ENCODE data around the gene ACOT13. TPM values are rescaled to one million over a fixed set of nuclear protein-coding genes. Genes with fewer than 3 reads are reported as not detected.
A peak's percentile ranks its signal among the peaks of the same experiment; 100 is the strongest.
"Not testable (repeated sequence)": the region's sequence is repeated elsewhere in the genome, so short reads cannot be mapped to it uniquely, and the experiment has no call there.

The ACOT13 gene
- total and polyA plus RNA-seq, 5 donors from 2014 or later: 2.9 to 26.7 (median 15.1) TPM

DNA sequence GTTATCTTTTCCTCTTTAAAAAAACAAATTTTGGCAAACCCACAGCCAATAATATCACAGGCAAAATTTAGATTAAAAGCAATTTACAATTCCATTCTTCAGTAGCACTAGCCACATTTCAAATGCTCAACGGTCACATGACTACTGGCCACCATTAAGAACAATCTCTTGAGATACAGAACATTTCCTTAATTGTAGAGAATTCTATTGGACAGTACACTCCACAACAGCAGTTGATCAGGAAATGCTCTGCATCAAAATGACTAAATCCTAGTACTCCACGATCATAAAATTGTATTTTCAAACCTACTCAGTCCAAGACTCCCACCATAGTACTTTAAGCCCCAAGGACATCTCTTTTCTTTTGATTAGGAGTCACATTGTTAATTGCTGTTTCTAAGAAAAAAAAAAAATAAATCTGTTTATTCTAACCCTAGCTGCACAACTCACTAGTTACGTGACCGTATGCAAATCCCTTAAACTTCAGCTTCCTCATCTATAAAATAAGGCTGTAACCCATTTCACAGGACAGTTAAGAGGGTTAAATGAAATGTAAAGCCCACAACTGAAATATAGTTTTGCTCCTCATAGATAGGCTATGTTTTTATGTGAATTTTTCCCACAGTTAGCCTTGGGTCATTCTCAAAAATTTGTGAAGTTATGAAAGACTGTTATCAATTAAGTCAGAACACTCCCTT, 42.3 kb downstream of the ACOT13 start:
- ATAC-seq (ENCODE audit: low read depth in 2 of 2) (no peak), DNase-seq (no peak)
- Mint-ChIP-seq H3K27ac (no peak overlapping the region), H3K36me3 (peaks cover 53% of the 10 kb centered on the region), H3K4me1 (peaks cover 31 to 60% (median 44%) of the 10 kb centered on the region in 4 donors), H3K27me3 (no peaks in the 10 kb centered on the region), H3K4me3 (no peak overlapping the region), H3K9me3 (no peaks in the 10 kb centered on the region)
- Histone ChIP-seq H3K4me1 (ENCODE audit: control insufficient read depth, insufficient read depth, low read length, poor library complexity, severe bottlenecking) (peaks cover 32% of the 10 kb centered on the region), H3K27me3 (ENCODE audit: control insufficient read depth, insufficient read depth, low read length) (no peaks in the 10 kb centered on the region), H3K36me3 (ENCODE audit: control insufficient read depth, insufficient read depth, low read length) (peaks cover 99% of the 10 kb centered on the region), H3K27ac (ENCODE audit: insufficient read depth, low read length, poor library complexity, severe bottlenecking) (no peak overlapping the region), H3K4me3 (ENCODE audit: low read depth, low read length) (no peak overlapping the region), H3K9me3 (ENCODE audit: control insufficient read depth in 2 of 2, low read length in 2 of 2) (no peaks in the 10 kb centered on the region)

DNA sequence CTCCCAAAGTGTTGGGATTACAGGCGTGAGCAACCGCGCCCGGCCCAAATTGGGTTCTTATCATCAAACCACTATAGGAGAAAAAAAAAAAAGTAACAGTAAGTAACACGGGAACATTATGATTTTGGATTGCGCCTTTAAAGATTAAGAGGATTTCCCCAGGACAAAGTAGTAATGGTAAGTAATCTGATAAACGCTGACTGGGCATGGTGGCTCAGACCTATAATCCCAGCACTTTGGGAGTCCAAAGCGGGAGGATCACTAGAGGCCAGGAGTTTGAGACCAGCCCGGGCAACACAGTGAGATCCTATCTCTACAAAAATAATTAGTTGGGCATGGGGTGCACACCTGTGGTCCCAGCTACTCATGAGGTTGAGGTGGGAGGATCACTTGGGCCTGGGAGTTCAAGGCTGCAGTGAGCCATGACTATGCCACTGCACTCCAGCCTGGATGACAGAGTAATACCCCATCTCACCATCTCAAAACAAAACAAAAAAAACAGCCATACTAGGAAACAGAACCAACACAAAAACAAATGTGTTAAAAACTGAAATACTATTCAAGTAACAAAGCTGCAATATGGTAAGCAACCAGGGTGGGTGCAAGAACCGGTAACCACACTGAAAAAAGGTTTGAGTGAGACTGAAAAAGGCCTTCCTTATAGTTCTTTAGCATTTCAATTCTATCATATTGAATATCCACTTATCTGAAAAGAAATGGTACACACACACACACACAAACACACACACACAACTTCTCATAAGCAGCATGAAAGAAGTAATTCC, 43.8 kb downstream of the ACOT13 start:
- H3K36me3 ChIP-seq (ENCODE audit: control insufficient read depth, insufficient read depth, low read length): peaks cover 99% of the 10 kb centered on the region
- no peaks in the 10 kb centered on the region for H3K9me3 ChIP-seq (ENCODE audit: control insufficient read depth in 2 of 2, low read length in 2 of 2)
- no peaks in the 10 kb centered on the region for H3K27me3 ChIP-seq (ENCODE audit: control insufficient read depth, insufficient read depth, low read length)
- DNase-seq (no peak), ATAC-seq (ENCODE audit: low read depth in 2 of 2) (no peak)
- Mint-ChIP-seq H3K4me1 (peaks cover 30 to 65% (median 52%) of the 10 kb centered on the region in 4 donors), H3K9me3 (no peaks in the 10 kb centered on the region), H3K27me3 (no peaks in the 10 kb centered on the region), H3K36me3 (peaks cover 57% of the 10 kb centered on the region), H3K27ac (peak overlapping the region; percentile 59 to 89 (median 66)), H3K4me3 (peak overlapping the region in 3 of 4 donors; percentile 36 to 64 (median 59))
- H3K4me3 ChIP-seq (ENCODE audit: low read depth, low read length): peak overlapping the region; percentile 41
- peaks cover 46% of the 10 kb centered on the region for H3K4me1 ChIP-seq (ENCODE audit: control insufficient read depth, insufficient read depth, low read length, poor library complexity, severe bottlenecking)
- no peak overlapping the region for H3K27ac ChIP-seq (ENCODE audit: insufficient read depth, low read length, poor library complexity, severe bottlenecking)

DNA sequence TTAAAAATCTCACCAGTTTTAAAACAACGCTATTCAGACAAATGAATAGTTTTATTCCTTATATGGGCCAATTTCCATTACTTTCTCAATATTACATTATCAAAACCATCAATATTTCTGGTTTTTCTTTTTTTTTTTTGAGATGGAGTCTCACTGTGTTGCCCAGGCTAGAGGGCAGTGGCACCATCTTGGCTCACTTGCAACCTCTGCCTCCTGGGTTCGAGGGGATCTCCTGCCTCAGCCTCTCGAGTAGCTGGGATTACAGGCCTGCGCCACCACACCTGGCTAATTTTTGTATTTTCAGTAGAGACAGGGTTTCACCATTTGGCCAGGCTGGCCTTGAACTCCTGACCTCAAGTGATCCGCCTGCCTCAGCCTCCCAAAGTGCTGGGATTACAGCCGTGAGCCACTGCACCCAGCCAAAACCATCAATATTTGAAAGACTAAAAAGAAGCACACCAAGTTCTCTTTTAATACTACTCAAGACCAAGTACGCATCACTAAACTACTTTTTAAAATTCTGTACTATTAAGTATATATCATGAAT, 49.8 kb downstream of the ACOT13 start:
- Mint-ChIP-seq H3K36me3 (peaks cover 40% of the 10 kb centered on the region), H3K4me3 (peak overlapping the region; percentile 91 to 100 (median 95)), H3K4me1 (peaks cover 34 to 78% (median 62%) of the 10 kb centered on the region in 4 donors), H3K27ac (peak overlapping the region in 1 of 3 donors; percentile 98)
- H3K9me3 ChIP-seq (ENCODE audit: control insufficient read depth in 2 of 2, low read length in 2 of 2); H3K9me3 Mint-ChIP-seq; ATAC-seq (ENCODE audit: low read depth in 2 of 2); DNase-seq; H3K27me3 Mint-ChIP-seq; H3K27me3 ChIP-seq (ENCODE audit: control insufficient read depth, insufficient read depth, low read length): not testable (repeated sequence)
- peaks cover 48% of the 10 kb centered on the region for H3K36me3 ChIP-seq (ENCODE audit: control insufficient read depth, insufficient read depth, low read length)
- H3K27ac ChIP-seq (ENCODE audit: insufficient read depth, low read length, poor library complexity, severe bottlenecking): peak overlapping the region; percentile 100
- peak overlapping the region; percentile 96 for H3K4me3 ChIP-seq (ENCODE audit: low read depth, low read length)
- H3K4me1 ChIP-seq (ENCODE audit: control insufficient read depth, insufficient read depth, low read length, poor library complexity, severe bottlenecking): peaks cover 79% of the 10 kb centered on the region

DNA sequence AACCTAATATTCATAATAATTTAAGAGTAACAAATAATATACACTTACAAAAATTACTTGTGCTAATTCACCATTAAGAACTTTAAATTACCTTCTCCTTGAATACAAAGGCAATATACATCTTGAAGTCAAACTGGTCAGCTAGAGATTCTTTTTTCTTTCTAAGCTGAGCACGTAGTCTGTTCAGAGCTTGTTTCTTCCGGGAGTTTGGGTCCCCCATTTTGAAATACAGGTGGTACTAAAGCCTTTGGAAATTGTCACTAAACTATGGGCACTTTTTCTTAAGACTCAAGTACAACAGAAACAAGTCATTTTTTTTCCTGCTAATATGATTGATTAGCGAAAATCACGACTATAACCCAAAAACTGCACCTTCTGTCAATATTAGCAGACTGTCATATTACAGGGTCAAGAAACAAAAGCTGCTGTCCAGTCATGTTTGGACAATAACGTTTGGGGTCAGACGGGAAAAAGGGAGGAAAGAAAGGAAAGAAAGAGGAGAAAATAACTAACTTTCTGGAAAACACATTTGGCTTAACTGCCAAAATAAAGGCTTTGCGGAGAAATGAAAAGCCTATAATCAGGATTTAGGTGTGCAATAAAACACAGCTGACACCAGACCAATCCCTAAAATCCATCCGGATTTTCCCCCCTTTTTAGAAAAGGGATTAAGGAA, 51.7 kb downstream of the ACOT13 start:
- Mint-ChIP-seq H3K4me1 (peaks cover 26 to 65% (median 52%) of the 10 kb centered on the region in 4 donors), H3K36me3 (peaks cover 38% of the 10 kb centered on the region), H3K4me3 (peak overlapping the region; percentile 91 to 100 (median 95)), H3K27me3 (peaks cover 9% of the 10 kb centered on the region), H3K27ac (peak overlapping the region; percentile 92 to 100 (median 98)), H3K9me3 (peaks cover 0 to 1% (median 0%) of the 10 kb centered on the region in 7 donors)
- Histone ChIP-seq H3K4me1 (ENCODE audit: control insufficient read depth, insufficient read depth, low read length, poor library complexity, severe bottlenecking) (peaks cover 65% of the 10 kb centered on the region), H3K36me3 (ENCODE audit: control insufficient read depth, insufficient read depth, low read length) (peaks cover 30% of the 10 kb centered on the region), H3K4me3 (ENCODE audit: low read depth, low read length) (peak overlapping the region; percentile 96), H3K9me3 (ENCODE audit: control insufficient read depth in 2 of 2, low read length in 2 of 2) (no peaks in the 10 kb centered on the region), H3K27me3 (ENCODE audit: control insufficient read depth, insufficient read depth, low read length) (no peaks in the 10 kb centered on the region), H3K27ac (ENCODE audit: insufficient read depth, low read length, poor library complexity, severe bottlenecking) (peak overlapping the region; percentile 100)
- no peak for ATAC-seq (ENCODE audit: low read depth in 2 of 2)
- DNase-seq: peak in 2 of 3 donors; percentile 31 to 47

DNA sequence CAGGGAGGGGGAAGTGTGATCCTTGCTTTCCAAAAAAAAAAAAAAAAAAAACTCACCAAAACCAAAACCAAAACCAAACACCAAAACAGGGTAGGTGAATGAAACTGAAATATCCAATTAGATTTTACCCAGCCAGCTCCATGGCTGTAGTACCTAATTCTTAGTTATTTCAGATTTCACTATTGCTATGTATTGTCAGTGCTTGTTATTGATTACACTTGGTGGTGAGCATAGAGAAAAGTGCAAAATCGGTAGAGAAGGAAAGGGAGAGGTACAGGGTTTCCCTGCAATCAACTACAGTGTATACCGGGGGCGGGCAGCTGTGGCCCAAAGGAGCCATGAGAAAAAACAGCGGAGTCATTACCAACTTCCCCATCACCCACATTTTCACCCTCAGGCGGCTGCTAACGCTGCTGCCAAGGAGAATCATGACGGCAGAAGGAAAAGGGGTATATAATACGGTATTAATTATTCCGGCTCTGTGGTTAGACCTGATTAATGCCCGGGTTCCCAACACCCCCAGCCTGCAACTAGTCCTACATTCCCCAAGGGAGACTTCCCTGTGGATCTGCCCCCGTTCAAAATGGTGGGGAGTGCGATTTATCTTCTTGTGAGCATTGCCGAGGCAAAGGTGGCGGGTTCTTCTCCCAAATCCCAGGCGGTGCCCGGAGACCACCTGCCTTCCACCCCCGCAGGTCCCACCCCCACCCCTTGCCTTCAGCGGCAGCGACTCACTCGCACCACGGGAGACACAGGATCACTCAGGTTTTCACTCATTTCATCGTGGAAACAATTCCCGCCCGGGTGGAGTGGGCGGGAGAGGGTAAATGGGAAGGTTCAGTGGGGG, 52.5 kb downstream of the ACOT13 start, which contains the start of gene C6orf62:
TSS of gene C6orf62 (minus strand) at position 30 of the 847 bp plus-strand sequence. CDS start 486 bp downstream, outside the sequence.
- Mint-ChIP-seq H3K27ac (peak within 1 kb of the TSS; percentile 98 to 100 (median 100)), H3K36me3 (peaks cover 32% of the 10 kb centered on the region), H3K27me3 (peaks cover 9% of the 10 kb centered on the region), H3K4me3 (peak within 1 kb of the TSS; percentile 91 to 100 (median 95)), H3K9me3 (peaks cover 0 to 1% (median 0%) of the 10 kb centered on the region in 7 donors), H3K4me1 (peaks cover 19 to 59% (median 46%) of the 10 kb centered on the region in 4 donors)
- no peaks in the 10 kb centered on the region for H3K9me3 ChIP-seq (ENCODE audit: control insufficient read depth in 2 of 2, low read length in 2 of 2)
- H3K27ac ChIP-seq (ENCODE audit: insufficient read depth, low read length, poor library complexity, severe bottlenecking): peak within 1 kb of the TSS; percentile 100
- H3K4me1 ChIP-seq (ENCODE audit: control insufficient read depth, insufficient read depth, low read length, poor library complexity, severe bottlenecking): peaks cover 57% of the 10 kb centered on the region
- ATAC-seq (ENCODE audit: low read depth in 2 of 2) (no peak), DNase-seq (peak; percentile 22 to 71 (median 58))
- peaks cover 22% of the 10 kb centered on the region for H3K36me3 ChIP-seq (ENCODE audit: control insufficient read depth, insufficient read depth, low read length)
- peak within 1 kb of the TSS; percentile 96 for H3K4me3 ChIP-seq (ENCODE audit: low read depth, low read length)
- no peaks in the 10 kb centered on the region for H3K27me3 ChIP-seq (ENCODE audit: control insufficient read depth, insufficient read depth, low read length)

DNA sequence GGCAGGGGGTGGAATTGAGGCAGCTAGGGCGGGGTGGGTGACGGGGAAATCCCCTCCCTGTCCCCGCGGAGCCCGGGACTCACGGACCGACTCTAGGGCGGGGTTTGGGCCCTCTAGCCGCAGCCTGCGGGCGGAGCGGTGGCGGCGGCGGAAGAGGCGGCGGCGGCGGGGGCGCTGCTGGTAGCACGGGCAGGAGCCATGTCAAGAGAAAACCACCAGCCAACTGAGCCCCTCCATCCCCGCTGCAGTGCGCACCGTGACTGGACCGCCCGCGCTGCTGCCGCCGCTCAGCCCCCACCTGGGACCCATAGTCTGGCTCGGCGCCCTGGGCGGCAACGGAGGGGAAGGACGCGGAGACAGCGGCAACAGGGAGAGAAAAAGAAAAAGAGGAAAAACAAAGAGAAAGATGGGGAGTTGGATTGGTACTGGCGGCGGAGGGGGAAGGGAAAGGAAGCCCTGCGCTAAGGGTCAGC, 53.3 kb downstream of the ACOT13 start:
- H3K27me3 Mint-ChIP-seq: peaks cover 9% of the 10 kb centered on the region
- H3K36me3 Mint-ChIP-seq: peaks cover 27% of the 10 kb centered on the region
- peak overlapping the region; percentile 91 to 100 (median 95) for H3K4me3 Mint-ChIP-seq

More for the DNA sequence above, 53.3 kb downstream of the ACOT13 start:
- peak; percentile 75 to 88 (median 81) for DNase-seq
- Histone ChIP-seq H3K27ac (ENCODE audit: insufficient read depth, low read length, poor library complexity, severe bottlenecking) (peak overlapping the region; percentile 100), H3K27me3 (ENCODE audit: control insufficient read depth, insufficient read depth, low read length) (no peaks in the 10 kb centered on the region), H3K9me3 (ENCODE audit: control insufficient read depth in 2 of 2, low read length in 2 of 2) (no peaks in the 10 kb centered on the region), H3K4me1 (ENCODE audit: control insufficient read depth, insufficient read depth, low read length, poor library complexity, severe bottlenecking) (peaks cover 49% of the 10 kb centered on the region), H3K4me3 (ENCODE audit: low read depth, low read length) (peak overlapping the region; percentile 96), H3K36me3 (ENCODE audit: control insufficient read depth, insufficient read depth, low read length) (peaks cover 14% of the 10 kb centered on the region)
- peak; percentile 13 to 18 for ATAC-seq (ENCODE audit: low read depth in 2 of 2)
- peaks cover 0 to 1% (median 0%) of the 10 kb centered on the region in 7 donors for H3K9me3 Mint-ChIP-seq
- peak overlapping the region; percentile 98 to 100 (median 100) for H3K27ac Mint-ChIP-seq
- peaks cover 19 to 51% (median 39%) of the 10 kb centered on the region in 4 donors for H3K4me1 Mint-ChIP-seq
